SK-N-SH treated with all-trans-retinoic acid at 6 μM for 48 hours (cell line): ENCODE results near the gene CPSF3.

Experiments used
- BACH2 ChIP-seq: fragments of 250-450 bp; sonication (Bioruptor Pico); IDR thresholded peaks from 2 replicates; pipeline ENCODE4 v1.9.0; 2021; ENCODE audit warnings: mild to moderate bottlenecking, borderline replicate concordance
- CSRNP3 ChIP-seq: fragments of 250-450 bp; sonication (Bioruptor Pico); IDR thresholded peaks from 2 replicates; pipeline ENCODE4 v1.5.1; 2021; ENCODE audit warnings: mild to moderate bottlenecking, moderate library complexity
- PATZ1 ChIP-seq: fragments of 250-450 bp; sonication (Bioruptor Pico); IDR thresholded peaks from 2 replicates; pipeline ENCODE4 v1.8.0; 2020; ENCODE audit warnings: mild to moderate bottlenecking, moderate library complexity, borderline replicate concordance
- RARB ChIP-seq: fragments of 250-450 bp; sonication (Bioruptor Pico); IDR thresholded peaks from 2 replicates; pipeline ENCODE4 v1.8.0; 2021; ENCODE audit warnings: mild to moderate bottlenecking, moderate library complexity
- SNAI2 ChIP-seq: fragments of 250-450 bp; sonication (Bioruptor Pico); IDR thresholded peaks from 2 replicates; pipeline ENCODE4 v1.5.0; 2020; ENCODE audit warnings: mild to moderate bottlenecking, moderate library complexity
- ZFP3 ChIP-seq: fragments of 250-450 bp; sonication (Bioruptor Pico); IDR thresholded peaks from 2 replicates; pipeline ENCODE4 v1.5.0; 2020; ENCODE audit warnings: mild to moderate bottlenecking, moderate library complexity
- ZFP30 ChIP-seq: fragments of 450-650 bp; formaldehyde crosslinking; IDR thresholded peaks from 2 replicates; pipeline ENCODE4 v1.5.0; 2022; ENCODE audit warnings: mild to moderate bottlenecking, moderate library complexity
- ZNF70 ChIP-seq: fragments of 450-650 bp; formaldehyde crosslinking; IDR thresholded peaks from 2 replicates; pipeline ENCODE4 v1.5.0; 2020; ENCODE audit warnings: mild to moderate bottlenecking, moderate library complexity

- TF ChIP-seq RARB (no peak), SNAI2 (CRISPR knock-in tag) (no peak), PATZ1 (no peak), BACH2 (no peak), CSRNP3 (CRISPR knock-in tag) (no peak), ZNF70 (CRISPR knock-in tag) (no peak), ZFP30 (CRISPR knock-in tag) (no peak), ZFP3 (CRISPR knock-in tag) (no peak)
Observed at GRCh38 chr2:9394816-9395215, 28.6 kb upstream of the CPSF3 start.
